ENCODE results near the gene VSTM2L.

Gene VSTM2L

GRCh38 chr20:37918035-37918434, 15.1 kb downstream of the VSTM2L start:
- DNase-seq (ENCODE audit: low read depth in 2 of 2): no peak

GRCh38 chr20:37919389-37920040, 16.6 kb downstream of the VSTM2L start:
- DNase-seq (ENCODE audit: low read depth in 2 of 2): no peak

GRCh38 chr20:37920270-37920669, 17.3 kb downstream of the VSTM2L start:
- DNase-seq (ENCODE audit: low read depth in 2 of 2): no peak

GRCh38 chr20:37920679-37921322, 17.9 kb downstream of the VSTM2L start:
- DNase-seq (ENCODE audit: low read depth in 2 of 2): no peak

- DNase-seq (ENCODE audit: low read depth in 2 of 2): no peak
Measured at GRCh38 chr20:37921341-37921929, 18.5 kb downstream of the VSTM2L start.

- no peak for DNase-seq (ENCODE audit: low read depth in 2 of 2)
Measured at GRCh38 chr20:37922016-37922415, 19.1 kb downstream of the VSTM2L start.

- no peak for DNase-seq (ENCODE audit: low read depth in 2 of 2)
Measured at GRCh38 chr20:37925265-37926165, 22.6 kb downstream of the VSTM2L start.

- no peak for DNase-seq (ENCODE audit: low read depth in 2 of 2)
Measured at GRCh38 chr20:37926612-37927011, 23.7 kb downstream of the VSTM2L start.

- DNase-seq (ENCODE audit: low read depth in 2 of 2): no peak
Measured at GRCh38 chr20:37927410-37928095, 24.6 kb downstream of the VSTM2L start.

GRCh38 chr20:37928996-37929682, 26.2 kb downstream of the VSTM2L start:
- DNase-seq (ENCODE audit: low read depth in 2 of 2): no peak

GRCh38 chr20:37929683-37930014, 26.7 kb downstream of the VSTM2L start:
- DNase-seq (ENCODE audit: low read depth in 2 of 2): no peak

- no peak for DNase-seq (ENCODE audit: low read depth in 2 of 2)
Measured at GRCh38 chr20:37931153-37931922, 28.4 kb downstream of the VSTM2L start.

GRCh38 chr20:37932074-37932473, 29.1 kb downstream of the VSTM2L start:
- DNase-seq (ENCODE audit: low read depth in 2 of 2): no peak

- DNase-seq (ENCODE audit: low read depth in 2 of 2): no peak
Measured at GRCh38 chr20:37932919-37933318, 30.0 kb downstream of the VSTM2L start.

- no peak for DNase-seq (ENCODE audit: low read depth in 2 of 2)
Measured at GRCh38 chr20:37933786-37934633, 31.1 kb downstream of the VSTM2L start.

- DNase-seq (ENCODE audit: low read depth in 2 of 2): no peak
Measured at GRCh38 chr20:37934634-37935375, 31.9 kb downstream of the VSTM2L start.

- no peak for DNase-seq (ENCODE audit: low read depth in 2 of 2)
Measured at GRCh38 chr20:37935435-37935834, 32.5 kb downstream of the VSTM2L start.

GRCh38 chr20:37936041-37936440, 33.1 kb downstream of the VSTM2L start:
- no peak for DNase-seq (ENCODE audit: low read depth in 2 of 2)

- no peak for DNase-seq (ENCODE audit: low read depth in 2 of 2)
Measured at GRCh38 chr20:37936451-37936850, 33.5 kb downstream of the VSTM2L start.

Data from stimulated activated CD8-positive, alpha-beta memory T cell treated with anti-CD3 and anti-CD28 coated beads, Interleukin-7, amount 100 ng/mL, for 4 hours (primary cell).